ENCODE results near the gene C8B.

Gene C8B

GRCh38 chr1:56985857-56986256 lies 20.0 kb upstream of the C8B start:
- H3K4me3 ChIP-seq (ENCODE audit: low read length), result no peak overlapping the region
- no peak for DNase-seq (ENCODE audit: low read depth)
- TF ChIP-seq, protein P1, sequence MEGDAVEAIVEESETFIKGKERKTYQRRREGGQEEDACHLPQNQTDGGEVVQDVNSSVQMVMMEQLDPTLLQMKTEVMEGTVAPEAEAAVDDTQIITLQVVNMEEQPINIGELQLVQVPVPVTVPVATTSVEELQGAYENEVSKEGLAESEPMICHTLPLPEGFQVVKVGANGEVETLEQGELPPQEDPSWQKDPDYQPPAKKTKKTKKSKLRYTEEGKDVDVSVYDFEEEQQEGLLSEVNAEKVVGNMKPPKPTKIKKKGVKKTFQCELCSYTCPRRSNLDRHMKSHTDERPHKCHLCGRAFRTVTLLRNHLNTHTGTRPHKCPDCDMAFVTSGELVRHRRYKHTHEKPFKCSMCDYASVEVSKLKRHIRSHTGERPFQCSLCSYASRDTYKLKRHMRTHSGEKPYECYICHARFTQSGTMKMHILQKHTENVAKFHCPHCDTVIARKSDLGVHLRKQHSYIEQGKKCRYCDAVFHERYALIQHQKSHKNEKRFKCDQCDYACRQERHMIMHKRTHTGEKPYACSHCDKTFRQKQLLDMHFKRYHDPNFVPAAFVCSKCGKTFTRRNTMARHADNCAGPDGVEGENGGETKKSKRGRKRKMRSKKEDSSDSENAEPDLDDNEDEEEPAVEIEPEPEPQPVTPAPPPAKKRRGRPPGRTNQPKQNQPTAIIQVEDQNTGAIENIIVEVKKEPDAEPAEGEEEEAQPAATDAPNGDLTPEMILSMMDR (conservative IDR thresholded peaks at IDR 0.05; ENCODE audit: low read depth, low read length), result no peak

GRCh38 chr1:56983484-56983883 lies 17.7 kb upstream of the C8B start:
- DNase-seq (ENCODE audit: low read depth), result no peak

GRCh38 chr1:56979986-56980755 lies 14.4 kb upstream of the C8B start:
- H3K4me3 ChIP-seq (ENCODE audit: low read length), result no peak overlapping the region
- DNase-seq (ENCODE audit: low read depth), result no peak
- TF ChIP-seq, protein P1 (conservative IDR thresholded peaks at IDR 0.05; ENCODE audit: low read depth, low read length), result no peak

More at GRCh38 chr1:56983484-56983883, 17.7 kb upstream of the C8B start:
- H3K4me3 ChIP-seq (ENCODE audit: low read length), result no peak overlapping the region
- TF ChIP-seq, protein P1 (conservative IDR thresholded peaks at IDR 0.05; ENCODE audit: low read depth, low read length), result no peak

GRCh38 chr1:56978819-56979218 lies 13.0 kb upstream of the C8B start:
- H3K4me3 ChIP-seq (ENCODE audit: low read length), result no peak overlapping the region
- no peak for DNase-seq (ENCODE audit: low read depth)
- TF ChIP-seq, protein P1 (conservative IDR thresholded peaks at IDR 0.05; ENCODE audit: low read depth, low read length), result no peak

- DNase-seq (ENCODE audit: low read depth), result no peak
- TF ChIP-seq, protein P1 (conservative IDR thresholded peaks at IDR 0.05; ENCODE audit: low read depth, low read length), result no peak
- no peak overlapping the region for H3K4me3 ChIP-seq (ENCODE audit: low read length)
Measured at GRCh38 chr1:56977910-56978309, 12.1 kb upstream of the C8B start.

DNA sequence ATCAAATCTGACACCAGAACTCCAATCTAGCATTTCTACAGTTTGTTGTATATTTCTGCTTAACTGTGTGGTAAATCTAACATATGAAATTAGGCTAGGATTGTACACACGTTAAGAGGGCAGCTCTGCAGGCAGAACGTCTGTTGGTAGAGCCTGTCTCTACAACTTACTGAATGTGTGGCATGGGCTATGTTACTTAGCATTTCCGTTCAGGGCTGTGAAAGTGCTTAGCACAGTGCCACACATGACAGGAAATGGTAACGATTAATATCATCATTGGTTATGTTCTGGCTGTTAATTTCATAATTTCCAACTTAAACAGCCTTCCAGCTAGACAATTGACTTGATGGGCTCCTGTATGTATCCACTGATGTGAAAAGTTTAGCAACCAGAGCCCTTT lies 9.6 kb upstream of the C8B start:
- DNase-seq (ENCODE audit: low read depth), result no peak

More for the DNA sequence above, 9.6 kb upstream of the C8B start:
- H3K4me3 ChIP-seq (ENCODE audit: low read length), result no peak overlapping the region
- TF ChIP-seq, protein P1 (conservative IDR thresholded peaks at IDR 0.05; ENCODE audit: low read depth, low read length), result no peak
